HG03439 (cell line): ENCODE data around the gene AGAP6.
"Not testable (repeated sequence)": the region's sequence is repeated elsewhere in the genome, so short reads cannot be mapped to it uniquely, and the experiment has no call there.

Experiments used
- ATAC-seq: cut with Tn5 transposase; IDR thresholded peaks from one replicate; pipeline ENCODE4 v1.9.1; 2021; ENCODE audit warnings: mild to moderate bottlenecking, moderate library complexity; ENCODE audit not compliant: unreplicated experiment

AGAP6 gene

DNA sequence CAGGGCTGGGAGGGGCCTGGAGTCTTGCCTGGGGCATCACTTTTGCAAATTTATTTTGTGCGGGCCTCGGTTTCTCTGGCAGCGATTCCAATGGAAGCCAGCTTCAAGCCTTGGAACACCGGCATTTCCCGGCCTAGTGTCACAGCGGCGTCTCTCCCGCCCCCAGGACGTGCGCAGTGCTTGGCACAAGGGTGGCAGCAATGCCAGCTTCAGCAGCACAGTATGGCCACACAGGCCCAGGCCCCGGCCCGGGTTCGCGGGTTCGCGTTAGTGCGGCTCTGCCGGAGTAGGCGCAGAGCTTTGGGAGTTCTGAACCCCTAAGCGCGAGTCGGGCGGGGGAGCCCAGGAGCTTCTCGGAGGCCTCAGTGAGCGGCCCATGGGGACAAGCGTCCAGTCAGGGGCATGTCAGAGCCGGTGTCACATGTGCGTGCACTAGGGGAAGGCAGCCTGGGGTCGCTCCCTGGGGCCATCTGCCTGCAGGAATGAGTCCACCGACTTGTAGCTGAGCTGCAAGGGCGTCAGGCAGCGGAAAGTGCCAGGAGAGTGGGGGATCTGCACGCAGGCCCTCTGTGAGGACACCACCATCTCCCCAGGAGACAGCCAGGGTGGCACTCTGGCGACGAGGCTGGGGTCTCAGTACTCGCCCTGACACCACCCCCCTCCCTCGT, 36.6 kb downstream of the AGAP6 start:
- not testable (repeated sequence) for ATAC-seq

DNA sequence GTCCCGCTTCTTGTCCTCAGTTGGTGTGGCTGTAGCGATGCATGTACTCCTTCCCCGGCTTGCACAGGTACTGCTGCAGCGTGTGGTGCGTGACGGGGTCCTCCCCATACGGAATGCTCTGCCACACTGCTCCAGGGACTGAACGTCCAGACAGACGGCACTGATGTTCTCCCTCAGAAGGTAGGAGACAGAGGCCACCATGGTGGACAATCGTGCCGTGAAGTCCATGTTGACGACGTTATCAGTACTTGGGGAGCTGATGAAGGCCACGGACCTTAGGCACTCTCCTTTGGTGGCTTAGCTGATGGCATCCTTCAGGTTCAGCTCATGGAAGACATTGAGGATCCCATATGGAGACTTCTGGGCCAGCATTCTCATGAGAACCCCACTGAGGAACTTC, 37.4 kb downstream of the AGAP6 start:
- ATAC-seq, result no peak

DNA sequence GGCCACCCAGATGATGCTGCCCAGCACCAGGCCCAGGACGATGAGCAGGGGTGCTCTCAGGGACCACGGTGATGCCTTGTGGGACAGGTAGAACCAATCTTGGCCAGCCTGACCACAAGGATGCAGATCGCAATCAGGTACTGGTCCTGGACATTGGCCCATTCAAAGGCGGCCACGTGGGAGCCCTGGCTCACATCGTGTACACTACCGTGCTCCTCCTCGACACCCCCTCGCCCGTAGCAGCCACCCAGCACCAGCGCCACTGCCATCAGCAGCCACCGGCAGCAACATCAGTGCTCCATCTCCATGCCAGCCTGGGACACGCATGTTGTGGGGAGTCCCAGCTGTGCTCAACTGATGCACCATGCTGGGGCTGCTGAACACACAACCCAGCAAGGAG, 39.0 kb downstream of the AGAP6 start:
- ATAC-seq, result no peak

DNA sequence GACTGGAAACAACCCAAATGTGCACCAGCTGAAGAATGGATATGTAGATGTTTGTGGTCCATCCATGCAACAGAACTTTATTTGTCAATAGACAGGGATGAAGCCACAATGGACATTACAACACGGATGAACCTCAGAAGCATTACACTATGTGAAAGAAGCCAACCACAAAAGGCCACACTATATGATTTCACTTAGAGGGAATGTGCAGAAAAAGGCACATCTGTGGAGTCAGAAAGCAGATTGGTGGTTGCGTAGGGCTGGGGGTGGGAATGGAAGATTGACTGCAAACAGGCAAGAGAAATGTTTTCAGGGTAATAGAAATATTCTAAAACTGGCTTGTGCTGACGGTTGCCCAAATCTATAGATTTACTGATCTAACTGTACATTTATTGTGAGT, 45.3 kb downstream of the AGAP6 start:
- ATAC-seq, result no peak

DNA sequence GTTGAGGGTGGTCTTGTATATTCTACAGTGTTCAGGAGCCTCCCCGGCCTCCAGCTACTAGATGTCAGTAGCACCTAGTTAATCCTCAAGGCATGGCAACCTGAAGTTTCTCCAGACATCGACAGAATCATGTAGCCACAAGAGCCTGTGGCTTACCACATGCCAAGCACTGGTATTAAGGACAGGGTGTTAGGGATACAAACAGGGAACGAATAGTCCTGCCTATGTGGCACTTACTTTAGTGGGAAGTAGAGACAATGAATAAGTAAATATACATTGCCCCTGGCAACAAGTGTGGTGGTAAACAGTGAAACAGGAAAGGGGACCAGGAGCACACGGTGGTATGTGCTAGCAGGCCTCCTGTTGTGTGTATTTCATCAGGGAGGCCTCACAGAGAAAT, 47.1 kb downstream of the AGAP6 start:
- ATAC-seq, result not testable (repeated sequence)

DNA sequence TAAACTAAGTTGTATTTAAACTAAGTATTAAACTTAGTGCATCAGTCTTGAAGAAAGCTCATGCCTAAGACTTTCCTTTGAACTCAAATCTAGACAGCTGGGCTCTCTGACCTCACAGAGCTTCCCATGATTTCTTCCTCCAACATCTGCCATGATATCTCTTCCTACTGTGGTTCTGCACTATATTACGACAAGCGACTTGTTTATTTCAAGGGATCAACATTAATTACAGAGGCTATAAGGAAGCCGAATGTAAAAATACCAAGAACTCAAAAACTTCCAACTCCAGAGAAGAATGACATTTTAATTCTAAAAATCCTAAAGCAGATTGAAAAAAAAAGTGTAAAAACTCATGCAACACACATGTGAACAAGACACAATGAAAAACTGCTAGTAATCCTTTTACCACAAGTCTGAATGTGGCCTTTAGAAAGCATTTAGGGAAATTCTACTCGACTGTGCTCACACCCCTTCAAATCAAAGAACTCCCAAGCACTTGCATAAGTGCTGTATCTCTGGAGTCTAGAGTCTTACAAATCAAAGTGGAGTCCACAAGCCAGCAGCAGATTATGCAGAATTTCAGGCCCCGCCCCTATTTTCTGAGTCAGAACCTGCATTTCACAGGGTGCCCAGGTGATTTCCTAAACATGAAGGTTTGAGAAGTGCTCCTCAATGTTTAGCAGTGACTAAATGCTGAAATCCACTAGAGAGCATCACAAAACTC, 56.9 kb downstream of the AGAP6 start:
- no peak for ATAC-seq

DNA sequence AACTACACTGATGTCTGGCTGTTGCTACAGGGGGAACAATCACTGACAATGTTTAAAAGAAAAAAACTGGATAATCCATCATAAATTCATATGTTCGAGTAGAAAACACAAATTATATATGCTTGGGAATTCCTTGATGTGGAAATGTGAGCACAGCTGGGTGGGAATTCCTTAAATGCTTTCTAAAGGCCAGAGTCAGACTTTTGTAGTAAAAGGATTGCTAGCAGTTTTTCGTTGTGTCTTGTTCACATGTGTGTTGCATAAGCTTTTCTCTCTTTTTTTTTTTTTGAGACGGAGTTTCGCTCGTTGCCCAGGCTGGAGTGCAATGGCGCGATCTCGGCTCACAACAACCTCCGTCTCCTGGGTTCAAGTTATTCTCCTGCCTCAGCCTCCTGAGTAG, 58.3 kb downstream of the AGAP6 start:
- not testable (repeated sequence) for ATAC-seq

DNA sequence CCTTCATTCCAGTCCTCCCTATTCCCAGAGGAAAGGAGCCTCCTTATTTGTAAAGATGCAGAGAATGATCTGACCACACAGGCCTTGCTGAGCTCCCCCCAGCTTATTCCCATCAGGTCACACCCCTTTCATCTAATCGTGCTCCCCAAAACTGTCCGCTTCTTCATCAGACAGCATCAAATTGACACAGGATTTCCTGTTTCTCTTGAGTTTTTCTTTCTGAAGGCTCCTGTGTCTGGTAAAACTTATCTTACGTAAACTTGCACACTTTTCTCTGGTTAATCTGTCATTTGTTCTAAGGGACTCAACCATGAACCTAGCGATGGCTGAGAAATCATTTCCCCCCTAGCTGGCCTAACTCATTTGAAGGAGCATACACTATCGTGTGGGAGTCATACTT, 59.4 kb downstream of the AGAP6 start:
- not testable (repeated sequence) for ATAC-seq

DNA sequence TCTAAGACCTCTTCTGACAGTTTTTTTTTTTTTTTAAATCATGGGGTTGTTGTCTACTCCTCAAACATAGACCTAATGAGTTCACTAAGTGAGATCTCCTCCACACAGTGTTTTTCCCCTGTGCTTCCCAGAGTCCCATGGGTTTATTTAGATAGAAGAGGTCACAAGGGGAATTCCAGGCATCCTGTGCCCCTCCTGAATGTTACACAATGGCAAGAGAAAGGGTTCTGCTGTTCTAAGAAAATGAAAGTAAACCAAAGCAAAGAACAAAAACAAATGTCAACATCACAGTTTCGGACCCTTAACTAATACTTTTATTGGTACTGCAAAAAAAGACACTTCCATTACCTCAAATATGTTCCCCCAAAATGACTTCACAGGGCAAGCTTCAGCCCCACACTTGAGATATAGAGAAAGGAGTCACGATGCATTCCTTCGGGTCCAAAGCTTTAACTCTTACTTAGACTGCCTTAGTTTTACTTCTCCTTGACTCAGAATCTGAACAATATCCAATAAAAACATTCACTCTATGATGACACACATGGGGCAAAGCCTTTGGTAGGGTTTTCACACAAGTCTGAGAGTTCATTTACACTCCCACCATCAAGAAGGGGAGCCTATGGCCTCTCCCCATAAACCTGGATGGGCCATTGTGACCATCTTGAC, 63.9 kb downstream of the AGAP6 start:
- not testable (repeated sequence) for ATAC-seq

DNA sequence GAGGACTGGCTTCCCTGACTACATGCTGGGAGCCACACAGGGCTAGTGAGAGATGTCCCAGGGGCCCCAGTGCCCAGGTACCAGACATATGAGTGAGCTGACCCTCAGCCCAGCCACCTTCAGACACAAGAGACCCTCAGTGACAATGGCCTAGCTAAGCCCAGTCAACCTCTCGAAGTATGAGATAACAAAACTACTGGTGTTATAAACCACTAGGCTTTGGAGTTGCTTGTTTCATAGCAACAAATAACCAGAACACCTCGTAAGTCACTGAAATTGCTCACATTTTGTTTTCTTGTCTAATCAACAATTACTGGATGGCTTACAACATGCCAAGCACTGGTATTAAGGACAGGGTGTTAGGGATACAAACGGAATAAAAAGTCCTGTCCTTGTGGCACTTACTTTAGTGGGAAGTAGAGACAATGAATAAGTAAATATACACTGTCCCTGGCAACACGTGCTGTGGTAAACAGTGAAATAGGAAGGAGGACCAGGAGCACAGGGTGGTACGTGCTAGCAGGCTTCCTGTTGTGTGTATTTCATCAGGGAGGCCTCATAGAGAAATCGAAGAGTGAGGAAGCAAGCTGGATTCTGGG, 64.7 kb downstream of the AGAP6 start:
- ATAC-seq, result not testable (repeated sequence)

DNA sequence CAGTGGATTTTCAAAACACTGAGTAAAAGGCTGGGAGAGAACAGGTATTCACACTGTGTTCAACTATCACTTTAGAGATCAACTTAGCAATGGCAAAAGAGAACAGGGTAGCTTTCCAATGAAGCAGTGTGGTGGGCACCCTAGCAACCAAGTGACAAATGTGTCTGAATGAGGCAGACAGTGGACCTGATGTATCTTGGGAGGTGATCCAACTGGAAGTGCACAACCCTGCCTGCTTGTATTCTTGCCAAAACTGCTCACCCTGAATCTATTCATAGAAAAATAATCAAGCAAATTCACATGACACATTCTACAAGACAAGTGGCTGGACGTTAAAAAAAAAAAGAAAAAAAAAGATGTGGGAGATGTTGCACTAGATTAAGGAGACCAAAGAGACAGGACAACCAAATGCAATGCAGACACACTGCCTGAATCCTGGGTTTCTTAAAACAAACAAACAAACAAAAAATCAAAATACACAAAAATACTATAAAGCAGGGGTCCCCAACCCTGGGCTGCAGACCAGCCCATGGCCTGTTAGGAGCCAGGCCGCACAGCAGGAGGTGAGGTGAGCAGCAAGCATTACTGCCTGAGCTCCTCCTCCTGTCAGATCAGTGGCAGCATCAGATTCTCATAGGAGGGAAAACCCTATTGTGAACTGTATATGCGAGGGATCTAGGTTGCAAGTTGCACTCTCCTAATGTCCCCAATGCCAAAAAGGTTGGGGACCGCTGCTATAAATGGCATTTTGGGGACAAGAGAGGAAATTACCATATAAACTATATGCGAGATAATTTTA, 67.5 kb downstream of the AGAP6 start:
- not testable (repeated sequence) for ATAC-seq

DNA sequence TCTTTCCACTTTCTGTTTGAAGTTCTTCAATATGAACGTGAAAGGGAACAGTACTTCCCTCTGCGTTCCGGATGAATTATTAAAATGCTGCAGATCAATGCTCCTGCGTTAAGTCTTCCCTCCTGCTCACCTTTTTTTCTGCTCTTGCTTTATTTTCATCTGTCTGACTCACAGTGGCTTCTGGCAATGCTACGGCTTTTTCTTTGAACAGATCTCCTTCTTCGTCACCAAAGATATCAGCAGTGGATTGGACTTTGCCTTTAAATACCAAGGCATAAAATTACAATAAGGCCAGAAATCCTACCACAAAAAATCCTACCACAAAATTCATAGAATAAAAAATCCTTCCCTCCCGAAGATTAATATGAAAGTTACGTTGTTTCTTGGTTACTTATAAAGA, 68.4 kb downstream of the AGAP6 start:
- not testable (repeated sequence) for ATAC-seq

DNA sequence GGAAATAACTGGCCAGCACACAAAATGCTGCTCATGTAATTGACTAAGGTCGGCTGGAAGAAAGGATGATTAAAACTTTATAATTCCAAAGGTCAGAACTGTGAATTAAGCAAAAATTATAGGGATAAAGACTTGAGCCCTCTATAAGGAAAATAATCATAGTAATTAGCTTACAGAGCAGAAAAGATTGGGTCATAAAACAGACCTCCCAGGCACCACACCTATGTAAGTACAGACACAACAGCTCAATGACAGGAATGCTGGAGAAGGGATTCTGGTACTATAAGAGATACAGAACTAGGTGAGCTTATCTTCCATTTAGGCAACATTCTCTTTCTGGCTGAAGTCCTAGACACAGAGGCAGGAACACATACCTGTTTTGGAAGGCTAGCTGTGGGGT, 70.5 kb downstream of the AGAP6 start:
- ATAC-seq, result not testable (repeated sequence)

DNA sequence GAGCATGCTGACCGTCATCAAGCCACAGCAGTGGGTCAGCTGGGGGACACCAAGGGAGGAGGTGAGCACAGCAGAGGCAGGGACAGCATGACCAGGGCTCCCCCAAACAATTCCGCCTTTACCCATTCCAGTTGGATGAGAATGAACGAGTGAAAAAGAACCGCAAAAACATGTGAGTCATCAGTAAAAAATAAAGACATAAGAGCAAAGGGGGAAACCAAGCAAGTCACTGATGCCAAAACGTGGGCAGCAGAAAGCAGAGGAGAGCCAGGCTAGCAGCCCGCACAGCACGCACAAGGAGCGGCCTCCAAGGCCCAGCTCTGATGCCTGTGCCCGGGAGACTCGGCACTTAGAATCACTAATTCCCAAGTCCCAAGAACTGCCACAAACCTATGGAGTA, 71.7 kb downstream of the AGAP6 start:
- not testable (repeated sequence) for ATAC-seq
